Subcutaneous adipose tissue (tissue), 4 donors: ENCODE data around the gene CFAP77. TPM values are rescaled to one million over a fixed set of nuclear protein-coding genes. Genes with fewer than 3 reads are reported as not detected.

Experiments used
- CTCF ChIP-seq: fragments of 450-650 bp; IDR thresholded peaks from one replicate; pipeline ENCODE4 v1.5.1; 2016; ENCODE audit warnings: low read depth, mild to moderate bottlenecking, control low read depth, antibody characterized with exemption, moderate library complexity
- total RNA-seq, 4 donors: library from RNA; depleted of rRNA; stranded (reverse); fragments of >200 nt; gene quantifications; one replicate each; pipeline ENCODE4 v1.1.0, GENCODE V29; 2016

CFAP77 gene
- total RNA-seq, 4 donors from 2014 or later: not detected

GRCh38 chr9:132548751-132549640 is 139.0 kb downstream of the CFAP77 start:
- TF ChIP-seq CTCF: no peak

GRCh38 chr9:132551556-132551955 is 141.5 kb downstream of the CFAP77 start:
- TF ChIP-seq CTCF: no peak

DNA sequence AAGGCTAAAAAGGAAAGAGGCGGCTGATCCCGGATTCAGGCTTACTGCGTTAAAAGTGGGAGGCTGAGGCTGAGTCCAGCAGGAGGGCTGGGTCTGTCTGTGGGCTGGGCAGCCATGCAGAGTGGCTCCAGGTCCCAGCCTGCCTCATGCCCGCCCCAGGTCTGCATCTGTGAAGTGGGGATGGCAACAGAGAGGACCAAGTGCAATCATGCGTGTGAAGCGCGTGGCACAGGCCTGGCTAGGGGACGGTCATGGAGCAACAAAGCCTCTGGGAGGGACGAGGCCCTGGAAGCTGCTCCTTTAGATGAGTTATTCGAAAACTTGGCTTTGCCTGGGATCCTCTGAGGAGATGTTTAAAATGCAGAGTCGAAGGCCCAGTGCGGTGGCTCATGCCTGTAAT is 142.0 kb downstream of the CFAP77 start:
- TF ChIP-seq CTCF: no peak

GRCh38 chr9:132554755-132555154 is 144.7 kb downstream of the CFAP77 start:
- no peak for TF ChIP-seq CTCF

DNA sequence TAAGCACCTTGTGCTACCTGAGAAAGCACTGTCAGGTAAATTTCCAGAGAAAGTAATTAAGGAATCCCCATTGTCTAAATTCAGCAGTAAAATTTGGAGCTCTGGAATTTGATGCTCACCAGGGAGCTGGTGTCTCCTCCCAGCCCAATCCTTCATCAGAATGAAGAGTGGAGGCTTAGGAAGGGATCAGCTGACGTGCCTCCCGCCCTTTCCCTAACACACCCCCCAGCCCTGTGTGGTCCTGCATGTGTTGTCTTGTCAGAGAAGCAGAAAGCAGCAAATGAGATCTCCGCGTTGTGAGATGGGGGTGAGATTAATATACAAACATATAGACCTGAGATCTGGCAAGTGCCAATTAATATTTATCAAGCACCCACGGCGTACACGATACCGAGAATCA is 145.5 kb downstream of the CFAP77 start:
- no peak for TF ChIP-seq CTCF

DNA sequence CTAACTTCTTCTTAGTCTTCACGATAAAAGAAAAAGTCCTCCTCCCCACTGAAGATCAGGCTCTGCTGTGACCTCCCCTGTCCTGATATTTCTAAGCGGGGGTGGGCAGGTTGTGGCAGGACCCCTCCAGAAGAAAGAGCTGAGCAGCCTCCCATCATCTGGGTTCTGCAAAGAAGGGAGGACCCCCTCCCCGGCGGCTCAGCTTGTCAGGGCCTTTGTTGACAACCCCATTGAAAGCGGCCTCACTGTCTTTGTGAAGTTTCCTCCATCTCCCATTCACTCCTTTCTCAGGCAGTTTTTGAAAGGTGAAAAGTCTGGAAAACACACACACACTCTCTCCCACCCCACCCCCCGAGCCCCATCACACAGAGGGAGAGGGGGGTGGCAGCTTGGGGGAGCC is 146.2 kb downstream of the CFAP77 start:
- no peak for TF ChIP-seq CTCF

DNA sequence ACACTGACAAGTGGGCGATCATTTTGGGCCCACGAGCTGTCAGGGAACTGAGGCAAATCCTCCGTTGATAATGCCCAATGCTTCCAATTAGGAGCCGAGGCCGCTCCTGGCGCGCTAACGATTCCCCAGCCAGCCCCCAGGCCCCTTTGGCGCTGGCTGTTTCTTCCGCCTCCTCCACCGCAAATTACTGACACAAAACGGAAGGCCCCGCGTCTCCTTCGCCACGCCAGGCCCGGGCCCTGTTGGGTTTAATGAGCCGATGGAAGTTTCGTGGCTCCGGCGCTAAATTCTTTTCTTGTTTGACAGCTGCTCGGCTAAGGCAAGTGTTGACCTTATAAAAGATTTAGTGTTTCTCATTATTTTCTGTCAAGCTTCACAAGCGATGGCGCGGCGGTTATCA is 146.7 kb downstream of the CFAP77 start:
- no peak for TF ChIP-seq CTCF
